Measurements from ENCODE around the gene CEP72. TPM values are rescaled to one million over a fixed set of nuclear protein-coding genes. Genes with fewer than 3 reads are reported as not detected.
A peak's percentile ranks its signal among the peaks of the same experiment; 100 is the strongest.
"Not testable (repeated sequence)": the region's sequence is repeated elsewhere in the genome, so short reads cannot be mapped to it uniquely, and the experiment has no call there.

CEP72 gene
- total RNA-seq, 4 donors from 2014 or later: 0.83 to 1.8 (median 1.5) TPM

DNA sequence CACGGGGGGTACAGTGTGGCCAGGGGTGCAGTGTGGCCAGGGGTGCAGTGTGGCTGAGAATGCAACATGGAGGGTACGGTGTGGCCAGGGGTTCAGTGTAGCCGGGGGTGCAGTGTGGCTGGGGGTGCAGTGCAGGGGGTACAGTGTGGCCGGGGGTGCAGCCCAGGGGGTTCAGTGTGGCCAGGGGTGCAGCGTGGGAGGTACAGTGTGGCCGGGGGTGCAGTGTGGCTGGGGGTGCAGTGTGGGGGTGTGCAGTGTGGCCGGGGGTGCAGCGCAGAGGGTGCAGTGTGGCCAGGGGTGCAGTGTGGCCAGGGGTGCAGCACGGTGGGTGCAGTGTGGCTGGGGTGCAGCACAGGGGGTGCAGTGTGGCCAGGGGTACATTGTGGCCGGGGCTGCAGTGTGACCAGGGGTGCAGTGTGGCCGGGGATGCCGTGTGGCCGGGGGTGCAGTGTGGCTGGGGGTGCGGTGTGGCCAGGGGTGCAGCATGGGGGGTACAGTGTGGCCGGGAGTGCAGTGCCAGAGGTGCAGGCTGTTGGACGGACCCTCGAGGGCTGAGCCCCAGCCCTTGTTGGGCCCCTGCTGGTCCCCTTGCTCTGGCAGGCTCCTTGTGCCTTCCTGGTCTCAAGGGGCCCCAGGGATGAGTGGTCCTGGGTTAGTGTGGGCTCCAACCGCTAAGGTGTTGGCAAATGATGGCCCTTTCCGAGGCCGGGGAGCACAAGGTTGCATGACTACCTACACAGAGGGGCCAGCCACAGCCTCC lies 63.2 kb downstream of the CEP72 start:
- 63% methylated on average over 16 of the region's 20 CpGs for WGBS
- intact Hi-C loops (cut with DNase I): loop anchor here (10.0 kb wide), 1 partner anchor 90 kb away; no protein-coding TSS in a partner anchor

DNA sequence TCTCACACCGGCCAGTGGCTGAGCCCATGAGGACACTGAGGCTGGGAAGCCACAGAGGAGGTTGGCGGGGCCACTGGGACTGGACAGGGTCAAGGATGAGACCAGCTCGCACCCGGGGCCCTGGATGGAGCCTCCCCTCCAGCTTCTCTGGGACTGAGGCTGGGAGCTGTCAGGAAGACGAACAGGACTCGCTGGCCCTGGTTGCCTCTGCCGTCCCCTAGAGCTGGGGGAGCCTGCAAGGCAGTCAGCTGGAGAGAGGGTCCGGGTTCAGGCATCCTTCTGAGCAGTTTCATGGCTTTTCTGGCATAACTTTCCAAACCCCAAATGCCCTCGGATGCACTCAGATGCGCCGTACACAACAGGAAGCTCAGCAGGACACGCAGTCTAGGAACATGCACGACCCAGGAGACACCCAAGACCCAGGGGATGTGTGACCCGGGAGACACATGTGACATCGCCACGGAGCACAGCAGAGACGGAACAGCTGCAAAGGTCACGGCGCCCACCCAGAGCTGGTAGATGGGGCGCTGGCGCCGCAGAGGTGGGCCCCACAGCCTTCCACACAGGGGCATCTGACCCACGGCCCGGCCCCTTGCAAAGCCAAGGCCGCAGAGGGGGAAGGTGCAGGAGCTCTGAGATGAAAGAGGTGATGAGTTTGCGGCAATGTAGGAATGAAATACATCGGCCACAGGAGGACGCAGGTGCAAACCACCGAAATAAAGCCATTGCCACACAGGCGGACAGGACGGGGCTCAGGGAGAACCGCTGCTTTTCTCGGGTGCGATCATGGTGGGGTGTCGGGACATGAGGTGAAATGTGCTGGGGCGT lies 63.9 kb downstream of the CEP72 start:
- Histone ChIP-seq H3K27ac (replicated peaks in 1 of 4) (peak overlapping the region in 1 of 4 donors; percentile 14), H3K36me3 (peaks cover 0 to 16% (median 0%) of the 10 kb centered on the region in 4 donors), H3K9me3 (no peaks in the 10 kb centered on the region), H3K4me3 (no peak overlapping the region), H3K4me1 (peaks cover 46 to 81% (median 77%) of the 10 kb centered on the region in 4 donors), H3K27me3 (no peaks in the 10 kb centered on the region)
- TF ChIP-seq POLR2AphosphoS5 (IDR thresholded peaks at IDR 0.05) (no peak), POLR2A (IDR thresholded peaks at IDR 0.05; ENCODE audit: low read depth) (no peak), EP300 (IDR thresholded peaks at IDR 0.05) (no peak)
- TF ChIP-seq, protein P1, sequence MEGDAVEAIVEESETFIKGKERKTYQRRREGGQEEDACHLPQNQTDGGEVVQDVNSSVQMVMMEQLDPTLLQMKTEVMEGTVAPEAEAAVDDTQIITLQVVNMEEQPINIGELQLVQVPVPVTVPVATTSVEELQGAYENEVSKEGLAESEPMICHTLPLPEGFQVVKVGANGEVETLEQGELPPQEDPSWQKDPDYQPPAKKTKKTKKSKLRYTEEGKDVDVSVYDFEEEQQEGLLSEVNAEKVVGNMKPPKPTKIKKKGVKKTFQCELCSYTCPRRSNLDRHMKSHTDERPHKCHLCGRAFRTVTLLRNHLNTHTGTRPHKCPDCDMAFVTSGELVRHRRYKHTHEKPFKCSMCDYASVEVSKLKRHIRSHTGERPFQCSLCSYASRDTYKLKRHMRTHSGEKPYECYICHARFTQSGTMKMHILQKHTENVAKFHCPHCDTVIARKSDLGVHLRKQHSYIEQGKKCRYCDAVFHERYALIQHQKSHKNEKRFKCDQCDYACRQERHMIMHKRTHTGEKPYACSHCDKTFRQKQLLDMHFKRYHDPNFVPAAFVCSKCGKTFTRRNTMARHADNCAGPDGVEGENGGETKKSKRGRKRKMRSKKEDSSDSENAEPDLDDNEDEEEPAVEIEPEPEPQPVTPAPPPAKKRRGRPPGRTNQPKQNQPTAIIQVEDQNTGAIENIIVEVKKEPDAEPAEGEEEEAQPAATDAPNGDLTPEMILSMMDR (IDR thresholded peaks at IDR 0.05): no peak
- 88% methylated on average over 20 of the region's 36 CpGs for WGBS
- intact Hi-C loops (cut with DNase I): loop anchor here (10.0 kb wide), 1 partner anchor 89 kb away; no protein-coding TSS in a partner anchor
- no peak for DNase-seq (ENCODE audit: extremely low spot score)

More for the DNA sequence above, 63.2 kb downstream of the CEP72 start:
- H3K36me3 ChIP-seq: peaks cover 0 to 16% (median 0%) of the 10 kb centered on the region in 4 donors
- no peaks in the 10 kb centered on the region for H3K9me3 ChIP-seq
- TF ChIP-seq EP300 (IDR thresholded peaks at IDR 0.05): no peak
- TF ChIP-seq, protein P1 (IDR thresholded peaks at IDR 0.05): no peak
- TF ChIP-seq POLR2AphosphoS5 (IDR thresholded peaks at IDR 0.05): no peak
- TF ChIP-seq POLR2A (IDR thresholded peaks at IDR 0.05; ENCODE audit: low read depth): no peak
- DNase-seq (ENCODE audit: extremely low spot score): no peak
- H3K27me3 ChIP-seq: no peaks in the 10 kb centered on the region
- H3K4me3 ChIP-seq: no peak overlapping the region
- peak overlapping the region in 1 of 4 donors; percentile 14 for H3K27ac ChIP-seq (replicated peaks in 1 of 4)
- H3K4me1 ChIP-seq: peaks cover 44 to 82% (median 78%) of the 10 kb centered on the region in 4 donors

DNA sequence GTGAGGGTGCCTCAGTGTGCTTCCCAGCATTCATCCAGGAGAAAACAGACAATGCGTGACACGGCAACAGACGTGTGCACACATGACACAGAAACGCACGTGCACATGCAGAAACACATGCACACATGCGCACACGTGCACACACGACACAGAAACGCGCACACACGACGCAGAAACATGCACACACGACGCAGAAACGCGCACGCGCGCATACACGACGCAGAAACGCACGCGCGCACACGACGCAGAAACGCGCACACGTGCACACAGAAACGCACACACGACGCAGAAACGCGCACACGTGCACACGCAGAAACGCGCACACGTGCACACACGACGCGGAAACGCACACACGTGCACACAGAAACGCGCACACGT lies 64.5 kb downstream of the CEP72 start:
- intact Hi-C loops (cut with DNase I): loop anchor here (10.0 kb wide), 1 partner anchor 88 kb away; no protein-coding TSS in a partner anchor
- H3K9me3 ChIP-seq: no peaks in the 10 kb centered on the region

DNA sequence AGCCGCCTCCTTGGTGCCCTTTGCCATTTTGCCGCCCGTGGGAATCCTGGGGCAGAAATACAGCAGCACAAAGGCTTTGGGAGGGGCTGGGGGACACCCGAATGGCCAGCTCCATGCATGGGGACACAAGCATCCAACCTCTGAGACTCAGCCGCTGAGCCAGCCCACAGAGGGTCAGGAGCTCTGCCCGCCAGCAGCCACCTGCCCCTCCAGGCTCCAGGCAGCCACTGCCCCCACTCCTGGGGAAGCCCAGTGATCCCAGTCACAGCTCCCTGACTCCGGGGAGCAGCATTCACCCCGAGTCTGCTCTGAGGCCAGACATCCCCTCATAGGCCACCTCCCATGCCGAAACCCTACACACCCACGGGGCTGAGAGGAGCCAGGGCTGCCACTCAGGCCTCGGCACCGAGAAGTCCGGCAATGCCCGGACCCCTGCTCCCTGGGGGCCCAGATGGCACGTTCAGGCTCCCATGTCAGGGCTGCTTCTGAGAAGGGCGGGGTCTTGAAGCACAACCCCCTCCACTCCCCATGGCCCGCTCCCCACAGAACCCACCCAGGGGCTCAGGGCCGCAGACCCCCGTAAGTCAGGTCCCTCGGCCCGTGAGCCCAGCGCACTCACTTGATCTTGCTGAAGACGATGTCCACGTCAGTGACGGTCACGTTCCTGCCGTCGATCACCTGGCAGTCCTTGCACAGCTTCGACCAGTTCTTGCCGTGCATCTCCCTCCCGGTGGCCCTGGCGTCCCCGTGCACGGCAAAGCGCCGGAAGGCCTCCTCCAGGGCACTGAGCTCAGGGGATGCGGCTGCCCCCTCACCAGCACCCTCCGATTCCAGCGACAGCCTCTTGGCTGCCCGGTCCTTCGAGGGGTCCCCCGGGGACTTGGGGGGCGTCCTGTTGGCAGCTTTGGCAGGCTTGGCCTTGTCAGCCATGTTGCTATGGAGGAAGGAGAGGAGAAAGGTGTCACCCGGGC lies 65.3 kb downstream of the CEP72 start:
- Histone ChIP-seq H3K4me3 (no peak overlapping the region), H3K27ac (replicated peaks in 1 of 4) (no peak overlapping the region), H3K36me3 (peaks cover 0 to 16% (median 0%) of the 10 kb centered on the region in 4 donors), H3K9me3 (no peaks in the 10 kb centered on the region), H3K4me1 (peaks cover 35 to 76% (median 74%) of the 10 kb centered on the region in 4 donors), H3K27me3 (no peaks in the 10 kb centered on the region)
- WGBS: 81% methylated on average over 24 of the region's 44 CpGs
- intact Hi-C loops (cut with DNase I): loop anchor here (10.0 kb wide), 1 partner anchor 87 kb away; no protein-coding TSS in a partner anchor
- TF ChIP-seq EP300 (IDR thresholded peaks at IDR 0.05) (no peak), POLR2A (IDR thresholded peaks at IDR 0.05; ENCODE audit: low read depth) (no peak), POLR2AphosphoS5 (IDR thresholded peaks at IDR 0.05) (no peak)
- TF ChIP-seq, protein P1 (IDR thresholded peaks at IDR 0.05): no peak
- no peak for DNase-seq (ENCODE audit: extremely low spot score)

More for the DNA sequence above, 64.5 kb downstream of the CEP72 start:
- Histone ChIP-seq H3K27ac (replicated peaks in 1 of 4) (no peak overlapping the region), H3K4me1 (peaks cover 40 to 80% (median 77%) of the 10 kb centered on the region in 4 donors), H3K4me3 (no peak overlapping the region), H3K27me3 (no peaks in the 10 kb centered on the region), H3K36me3 (peaks cover 0 to 16% (median 0%) of the 10 kb centered on the region in 4 donors)
- WGBS: 93% methylated on average over 48 of the region's 48 CpGs
- no peak for DNase-seq (ENCODE audit: extremely low spot score)
- no peak for TF ChIP-seq POLR2AphosphoS5 (IDR thresholded peaks at IDR 0.05)

DNA sequence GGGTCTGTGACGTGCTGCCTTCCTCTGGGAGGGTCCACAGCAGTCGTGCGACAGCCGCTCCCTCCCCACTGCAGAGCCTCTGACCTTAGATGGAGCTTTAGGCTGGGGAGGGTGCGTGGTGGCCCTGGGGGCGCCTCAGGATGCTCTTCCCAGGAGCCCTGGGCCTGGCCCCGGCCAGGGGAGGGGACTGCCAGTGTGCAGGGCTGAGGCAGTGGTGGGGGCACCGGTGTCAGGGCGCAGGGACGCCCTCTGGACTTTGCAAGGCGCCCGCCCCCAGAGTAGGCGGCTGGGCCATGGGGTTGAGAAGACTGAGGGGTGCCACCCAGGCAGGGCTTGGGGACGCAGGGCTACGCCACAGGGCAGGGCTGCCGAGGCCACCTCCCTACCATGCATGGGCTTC lies 66.4 kb downstream of the CEP72 start:
- not testable (repeated sequence) for H3K27ac ChIP-seq (replicated peaks in 1 of 4); H3K27me3 ChIP-seq; H3K4me3 ChIP-seq; DNase-seq (ENCODE audit: extremely low spot score); H3K9me3 ChIP-seq
- peaks cover 35 to 73% (median 70%) of the 10 kb centered on the region in 4 donors for H3K4me1 ChIP-seq
- peaks cover 0 to 16% (median 0%) of the 10 kb centered on the region in 4 donors for H3K36me3 ChIP-seq
- intact Hi-C loops (cut with DNase I): loop anchor here (10.0 kb wide), 1 partner anchor 86 kb away; no protein-coding TSS in a partner anchor
- no CpG with 5 or more reads among the region's 16 CpGs for WGBS

DNA sequence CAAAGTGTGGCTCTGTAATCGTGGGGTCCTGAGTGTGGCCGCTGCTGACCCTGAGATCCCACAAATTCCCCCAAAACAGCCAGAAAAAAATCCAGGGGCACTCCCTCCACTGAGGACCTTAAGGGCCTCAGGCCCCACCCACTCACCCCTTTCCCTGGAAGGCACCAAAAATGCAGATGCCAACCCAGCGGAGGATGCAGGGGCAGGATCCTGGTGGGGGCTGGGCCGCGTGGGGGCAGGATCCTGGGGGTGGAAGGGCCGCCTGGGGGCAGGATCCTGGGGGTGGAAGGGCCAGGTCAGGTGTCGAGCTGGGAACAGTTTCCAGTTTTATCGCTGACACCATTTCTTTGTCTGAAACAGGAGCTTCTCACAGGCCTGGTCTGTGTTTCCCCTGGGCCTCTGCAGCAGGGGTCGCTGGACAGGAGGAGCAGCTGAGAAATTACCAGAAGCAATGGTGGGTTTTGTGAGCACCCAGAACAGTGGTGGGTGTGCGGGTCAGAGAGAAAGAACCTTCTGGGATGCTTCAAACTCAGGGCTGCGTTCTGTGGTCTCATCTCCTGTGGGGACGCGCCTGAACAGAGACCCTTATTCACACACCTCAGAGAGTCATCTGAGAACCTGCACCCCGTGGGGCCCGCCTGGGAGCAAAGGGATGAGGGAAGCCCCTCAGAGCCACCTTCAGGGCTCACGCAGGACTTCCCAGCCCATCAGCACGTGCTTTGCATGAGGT lies 67.2 kb downstream of the CEP72 start:
- not testable (repeated sequence) for DNase-seq (ENCODE audit: extremely low spot score); H3K27me3 ChIP-seq; H3K4me3 ChIP-seq; H3K9me3 ChIP-seq; H3K27ac ChIP-seq (replicated peaks in 1 of 4)
- intact Hi-C loops (cut with DNase I): loop anchor here (10.0 kb wide), 1 partner anchor 85 kb away; no protein-coding TSS in a partner anchor
- peaks cover 35 to 73% (median 70%) of the 10 kb centered on the region in 4 donors for H3K4me1 ChIP-seq
- H3K36me3 ChIP-seq: peaks cover 0 to 16% (median 0%) of the 10 kb centered on the region in 4 donors
- WGBS: 80% methylated on average over 5 of the region's 17 CpGs

Data from esophagus muscularis mucosa (tissue), 4 donors.